ENCODE measurements around the gene PARD3B.

Gene PARD3B

GRCh38 chr2:205539603-205540002 lies 994.3 kb downstream of the PARD3B start:
- POLR2A ChIA-PET: no interaction called here
- no peak for TF ChIP-seq ARNT (IDR thresholded peaks at IDR 0.05)
- TF ChIP-seq SUZ12 (IDR thresholded peaks at IDR 0.05): no peak
- TF ChIP-seq SP1 (IDR thresholded peaks at IDR 0.05): no peak
- TF ChIP-seq BHLHE40 (IDR thresholded peaks at IDR 0.05; ENCODE audit: borderline replicate concordance): no peak
- no peak for TF ChIP-seq L3MBTL2 (conservative IDR thresholded peaks at IDR 0.05)
- TF ChIP-seq NFRKB (IDR thresholded peaks at IDR 0.05): no peak
- TF ChIP-seq FOXM1 (IDR thresholded peaks at IDR 0.05; ENCODE audit: borderline replicate concordance): no peak
- peak; percentile 26 for DNase-seq (ENCODE audit: extremely low spot score)
- CTCF ChIA-PET: interaction anchor here (0.5 kb wide), 1 partner anchor 136 kb away, joined by 3 read pairs; no protein-coding TSS in a partner anchor

GRCh38 chr2:205540036-205540435 lies 994.8 kb downstream of the PARD3B start:
- TF ChIP-seq CTBP1 (IDR thresholded peaks at IDR 0.05; ENCODE audit: borderline replicate concordance) (no peak), ZNF384 (IDR thresholded peaks at IDR 0.05) (no peak), ELF4 (IDR thresholded peaks at IDR 0.05) (no peak), HDGF (IDR thresholded peaks at IDR 0.05; ENCODE audit: borderline replicate concordance) (no peak), FOXK2 (IDR thresholded peaks at IDR 0.05) (no peak), TARDBP (IDR thresholded peaks at IDR 0.05) (no peak), PKNOX1 (IDR thresholded peaks at IDR 0.05) (no peak), LEF1 (IDR thresholded peaks at IDR 0.05; ENCODE audit: borderline replicate concordance) (no peak), L3MBTL2 (conservative IDR thresholded peaks at IDR 0.05) (no peak), BHLHE40 (IDR thresholded peaks at IDR 0.05; ENCODE audit: borderline replicate concordance) (no peak), NFRKB (IDR thresholded peaks at IDR 0.05) (no peak)
- CTCF ChIA-PET: no interaction called here
- POLR2A ChIA-PET: no interaction called here
- DNase-seq (ENCODE audit: extremely low spot score): no peak

DNA sequence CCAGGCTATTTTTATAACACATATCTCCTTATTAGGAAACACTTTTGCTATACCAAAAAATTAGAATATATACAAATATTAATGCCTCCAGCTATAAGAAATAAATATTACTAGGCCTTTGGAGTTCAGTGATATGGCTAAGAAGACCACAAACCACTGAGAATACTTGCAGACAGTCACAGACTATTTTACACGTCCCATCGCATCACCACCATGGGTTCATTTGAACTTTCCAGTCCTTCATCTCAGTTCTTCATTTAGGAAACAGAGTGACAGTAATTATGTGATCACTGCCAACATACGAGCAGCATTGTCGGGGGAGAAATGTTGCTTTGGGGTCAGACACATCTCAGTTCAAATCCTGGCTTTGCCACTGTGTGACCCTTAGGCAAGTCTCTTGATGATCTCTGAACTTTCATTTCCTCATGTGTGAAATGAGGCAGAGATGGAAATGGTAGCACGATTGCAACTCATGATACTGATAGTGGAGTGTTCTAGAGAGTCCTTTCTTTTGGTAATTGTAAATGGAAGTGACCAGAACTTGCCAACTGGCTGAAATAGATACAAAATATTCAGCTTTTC lies 998.1 kb downstream of the PARD3B start:
- CTCF ChIA-PET: interaction anchor here (1.4 kb wide), 1 partner anchor 132 kb away, joined by 3 read pairs; no protein-coding TSS in a partner anchor
- POLR2A ChIA-PET: no interaction called here
- no peak for DNase-seq (ENCODE audit: extremely low spot score)
- no peak for TF ChIP-seq NFRKB (IDR thresholded peaks at IDR 0.05)
- TF ChIP-seq FOXA1 (IDR thresholded peaks at IDR 0.05): no peak
- TF ChIP-seq SUZ12 (IDR thresholded peaks at IDR 0.05): no peak
- TF ChIP-seq TARDBP (IDR thresholded peaks at IDR 0.05): no peak
- TF ChIP-seq ELF4 (IDR thresholded peaks at IDR 0.05): no peak
- TF ChIP-seq SP1 (IDR thresholded peaks at IDR 0.05): no peak
- TF ChIP-seq ZNF384 (IDR thresholded peaks at IDR 0.05): no peak
- TF ChIP-seq HDGF (IDR thresholded peaks at IDR 0.05; ENCODE audit: borderline replicate concordance): no peak
- TF ChIP-seq CTBP1 (IDR thresholded peaks at IDR 0.05; ENCODE audit: borderline replicate concordance): no peak

DNA sequence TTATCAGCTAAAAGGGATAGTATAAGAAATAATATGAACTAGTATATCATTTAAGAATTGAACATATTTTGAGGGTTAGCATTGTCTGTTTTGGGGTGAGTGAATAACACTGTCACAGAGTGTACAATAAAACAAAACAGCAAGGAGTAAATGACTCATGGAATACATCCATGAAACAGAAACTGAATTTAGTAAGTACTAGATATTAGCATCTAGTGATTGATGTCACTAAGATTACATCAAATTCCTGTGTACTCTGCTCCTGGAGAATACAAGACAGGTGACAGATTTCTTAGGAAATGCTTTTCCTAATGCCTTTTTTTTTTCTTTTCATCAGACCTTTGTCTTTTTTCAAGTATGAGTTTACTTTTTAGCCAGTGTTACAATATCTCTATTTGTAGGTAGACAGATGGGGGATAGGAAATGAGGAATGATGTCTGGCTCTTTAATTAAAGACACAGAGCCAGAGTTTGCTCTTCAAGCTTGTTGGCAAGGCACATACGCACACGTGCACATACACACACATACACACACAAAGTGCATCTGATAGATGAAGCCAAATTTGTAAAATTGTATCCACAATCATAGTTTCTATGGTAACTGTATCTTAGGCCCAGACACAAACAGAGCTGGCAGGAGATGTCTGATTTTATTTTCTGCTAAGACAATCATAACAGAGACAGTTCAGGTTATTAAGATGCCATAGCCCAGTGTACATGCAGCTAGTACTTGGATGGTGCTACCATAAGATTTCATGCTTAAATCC lies 998.8 kb downstream of the PARD3B start:
- TF ChIP-seq ZNF384 (IDR thresholded peaks at IDR 0.05) (no peak), CTBP1 (IDR thresholded peaks at IDR 0.05; ENCODE audit: borderline replicate concordance) (no peak), FOXK2 (IDR thresholded peaks at IDR 0.05) (no peak), L3MBTL2 (conservative IDR thresholded peaks at IDR 0.05) (no peak), SUZ12 (IDR thresholded peaks at IDR 0.05) (no peak), FOXM1 (IDR thresholded peaks at IDR 0.05; ENCODE audit: borderline replicate concordance) (no peak), TARDBP (IDR thresholded peaks at IDR 0.05) (no peak), FOXA1 (IDR thresholded peaks at IDR 0.05) (no peak), LEF1 (IDR thresholded peaks at IDR 0.05; ENCODE audit: borderline replicate concordance) (no peak), ELF4 (IDR thresholded peaks at IDR 0.05) (no peak)
- DNase-seq (ENCODE audit: extremely low spot score): no peak
- POLR2A ChIA-PET: no interaction called here
- CTCF ChIA-PET: interaction anchor here (0.6 to 1.4 kb wide), 2 partner anchors 131 kb away, joined by 3 read pairs; no protein-coding TSS in a partner anchor

DNA sequence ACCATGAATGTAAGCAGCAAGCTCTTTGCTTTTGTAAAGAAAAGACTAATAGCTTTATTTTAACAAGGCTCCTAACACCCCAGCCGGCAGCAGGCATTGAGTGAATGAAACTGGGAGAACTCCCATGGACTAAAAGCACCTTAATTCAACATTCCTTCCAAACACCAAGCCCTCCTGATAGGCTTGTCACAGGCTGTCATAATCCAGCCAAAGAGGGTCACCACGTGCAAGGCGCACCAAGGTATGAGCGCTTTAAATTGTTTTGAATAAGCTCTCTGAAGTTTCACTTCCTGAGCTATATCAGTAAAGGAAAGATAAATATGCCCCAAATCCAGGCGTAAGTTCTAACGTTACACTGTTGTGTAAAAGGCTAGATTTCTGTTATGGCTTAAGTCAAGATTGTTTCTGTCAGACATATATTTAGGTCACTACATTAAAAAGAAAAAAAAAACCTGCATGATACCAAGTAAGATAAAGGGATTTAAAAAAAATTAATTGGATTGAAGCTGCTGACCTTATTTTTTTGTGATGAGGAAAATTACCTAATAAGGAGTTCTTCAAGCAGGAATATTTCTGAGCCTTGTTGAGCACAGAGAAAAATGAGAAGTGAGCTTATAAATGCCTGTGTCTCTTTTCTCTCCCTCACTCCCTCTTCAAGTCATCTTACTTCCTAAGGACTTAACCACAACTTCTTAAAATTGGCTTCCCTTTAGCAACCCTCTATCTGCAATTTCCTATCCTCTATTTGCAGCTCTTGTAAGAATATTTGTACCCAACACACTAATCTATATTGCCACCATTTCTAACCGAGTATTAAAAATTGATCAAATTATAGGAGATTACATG lies 1000.9 kb downstream of the PARD3B start:
- ChIA-PET POLR2A (no interaction called here), CTCF (no interaction called here)
- DNase-seq (ENCODE audit: extremely low spot score): no peak
- no peak for TF ChIP-seq FOXK2 (IDR thresholded peaks at IDR 0.05)
- no peak for TF ChIP-seq LEF1 (IDR thresholded peaks at IDR 0.05; ENCODE audit: borderline replicate concordance)
- no peak for TF ChIP-seq NFRKB (IDR thresholded peaks at IDR 0.05)
- TF ChIP-seq ARNT (IDR thresholded peaks at IDR 0.05): no peak
- no peak for TF ChIP-seq L3MBTL2 (conservative IDR thresholded peaks at IDR 0.05)
- TF ChIP-seq CTBP1 (IDR thresholded peaks at IDR 0.05; ENCODE audit: borderline replicate concordance): no peak
- no peak for TF ChIP-seq FOXM1 (IDR thresholded peaks at IDR 0.05; ENCODE audit: borderline replicate concordance)
- TF ChIP-seq FOXA1 (IDR thresholded peaks at IDR 0.05): no peak
- TF ChIP-seq PKNOX1 (IDR thresholded peaks at IDR 0.05): no peak
- TF ChIP-seq ZNF384 (IDR thresholded peaks at IDR 0.05): no peak
- TF ChIP-seq TARDBP (IDR thresholded peaks at IDR 0.05): no peak
- TF ChIP-seq SUZ12 (IDR thresholded peaks at IDR 0.05): no peak
- TF ChIP-seq SP1 (IDR thresholded peaks at IDR 0.05): no peak
- TF ChIP-seq HDGF (IDR thresholded peaks at IDR 0.05; ENCODE audit: borderline replicate concordance): no peak
- no peak for TF ChIP-seq ELF4 (IDR thresholded peaks at IDR 0.05)
- TF ChIP-seq BHLHE40 (IDR thresholded peaks at IDR 0.05; ENCODE audit: borderline replicate concordance): no peak
